GM21825 (cell line): Measurements from ENCODE around the gene ITPKB.
"Not testable (repeated sequence)": the region's sequence is repeated elsewhere in the genome, so short reads cannot be mapped to it uniquely, and the experiment has no call there.

Experiments
- ATAC-seq: cut with Tn5 transposase; IDR thresholded peaks from one replicate; pipeline ENCODE4 v1.9.1; 2021; ENCODE audit warnings: mild to moderate bottlenecking, moderate library complexity; ENCODE audit not compliant: unreplicated experiment

ITPKB gene

DNA sequence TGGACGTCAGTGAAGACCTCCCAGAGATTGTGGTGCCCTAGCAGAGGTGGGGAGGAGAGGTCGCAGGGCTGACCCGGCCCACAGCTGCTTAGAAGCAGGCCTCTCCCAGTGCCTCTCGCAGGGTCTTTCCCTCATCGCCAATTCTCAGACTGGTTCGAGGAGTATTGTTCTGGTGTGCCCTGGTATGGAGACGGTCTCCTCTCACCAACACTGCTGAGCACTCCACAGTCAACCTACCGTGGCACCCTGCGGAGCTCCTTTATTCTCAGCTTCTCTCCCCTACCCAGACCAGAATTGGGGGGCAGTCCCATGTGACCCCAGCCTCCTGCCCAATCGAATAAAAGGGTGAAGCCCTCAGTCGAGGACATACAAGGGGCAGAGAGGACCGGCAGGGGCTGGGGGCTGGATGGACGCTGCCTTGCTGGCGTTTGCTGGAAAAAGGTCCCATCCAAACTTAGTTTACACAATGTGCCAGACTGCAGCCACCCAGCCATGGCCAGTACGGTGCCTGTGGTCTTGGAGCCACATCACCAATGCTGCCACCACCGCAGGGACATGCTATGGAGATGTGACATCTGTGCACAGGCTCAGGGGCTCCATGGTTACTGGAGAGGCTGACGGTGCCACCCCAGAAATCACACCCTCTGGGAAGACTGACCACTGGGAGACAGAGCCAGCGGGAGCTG is 109.7 kb downstream of the ITPKB start:
- no peak for ATAC-seq

DNA sequence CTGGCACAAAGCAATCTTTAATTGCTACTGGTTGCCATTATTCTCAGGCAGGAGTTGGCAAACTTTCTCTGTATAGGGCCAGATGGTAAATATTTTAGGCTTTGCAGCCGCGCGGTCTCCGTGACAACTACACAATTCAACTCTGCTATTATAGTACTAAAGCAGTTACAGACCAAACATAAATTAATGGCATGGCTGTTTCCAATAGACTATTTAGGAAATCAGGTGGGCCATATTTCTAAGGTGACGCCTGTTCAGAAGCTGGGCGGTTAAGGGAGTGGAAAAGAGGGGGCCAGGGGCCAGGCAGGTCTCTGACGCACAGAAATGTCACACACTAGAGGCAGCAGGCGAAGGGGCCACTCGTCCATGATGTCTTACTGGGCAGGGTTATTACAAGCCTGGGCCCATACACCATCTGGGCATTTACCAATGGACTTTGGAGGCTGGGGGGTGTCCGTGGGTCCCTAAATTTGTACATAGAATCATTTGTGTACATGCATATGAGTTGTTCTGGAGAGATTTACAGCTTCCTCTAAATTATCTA is 110.4 kb downstream of the ITPKB start:
- no peak for ATAC-seq

DNA sequence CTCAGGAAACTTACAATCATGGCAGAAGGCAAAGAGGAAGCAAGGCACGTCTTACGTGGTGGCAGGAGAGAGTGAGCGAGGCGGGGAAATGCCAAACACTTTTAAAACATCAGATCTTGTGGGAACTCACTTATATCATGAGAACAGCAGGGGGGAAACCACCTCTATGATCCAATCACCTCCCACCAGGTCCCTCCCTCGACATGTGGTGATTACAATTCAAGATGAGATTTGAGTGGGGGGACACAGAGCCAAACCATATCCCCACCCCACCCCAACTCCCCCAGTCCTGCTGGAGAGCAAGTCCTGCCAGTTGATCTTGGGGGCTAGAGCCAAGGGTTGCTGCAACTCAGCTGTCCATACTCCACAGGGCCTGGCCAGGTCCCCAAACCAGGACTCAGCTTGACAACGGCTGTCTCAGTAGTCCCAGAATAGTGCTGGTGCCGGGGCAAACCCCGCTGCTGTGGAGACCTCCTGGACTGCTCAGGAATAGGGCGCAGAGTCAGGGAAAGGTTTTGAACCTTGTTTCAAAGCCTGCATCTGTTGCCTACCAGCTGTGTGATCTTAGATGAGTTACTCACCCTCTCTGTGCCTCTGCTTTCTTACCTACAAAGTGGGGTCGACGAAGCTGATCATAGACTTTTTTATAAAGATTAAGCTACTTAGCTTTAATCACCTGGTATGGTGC is 111.0 kb downstream of the ITPKB start:
- no peak for ATAC-seq

DNA sequence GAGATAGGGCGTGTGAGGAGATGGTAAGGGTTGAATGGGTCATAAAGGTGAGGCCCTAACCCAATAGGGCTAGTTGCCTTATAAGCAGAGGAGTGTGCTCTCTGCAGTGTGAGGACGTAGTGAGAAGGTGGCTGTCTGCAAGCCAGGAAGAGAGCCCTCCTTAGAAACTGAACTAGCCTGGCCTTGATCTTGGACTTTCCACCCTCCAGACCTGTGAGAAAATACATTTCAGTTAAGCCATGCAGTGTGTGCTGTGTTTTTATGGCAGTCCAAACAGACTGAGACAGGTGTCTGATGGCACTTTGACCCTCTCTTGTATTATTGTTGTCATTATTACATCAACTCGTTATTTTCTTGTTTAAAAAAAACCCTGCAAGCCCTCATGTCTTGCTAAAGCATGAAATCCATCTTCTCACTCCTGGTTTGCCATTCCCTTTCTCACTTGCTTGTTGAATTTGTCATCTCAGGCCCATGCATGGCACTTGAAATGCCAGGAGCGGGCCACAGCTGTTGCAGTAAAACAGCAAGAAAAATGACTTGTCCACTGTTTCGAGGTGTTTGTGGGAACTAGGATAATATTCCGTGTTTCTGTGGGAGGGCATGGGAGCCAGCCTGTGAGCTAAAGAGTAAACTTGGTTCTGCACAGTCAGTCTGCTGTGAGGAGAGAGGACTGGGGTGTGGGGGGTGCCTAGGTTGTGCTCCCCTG is 111.9 kb downstream of the ITPKB start:
- ATAC-seq = no peak

DNA sequence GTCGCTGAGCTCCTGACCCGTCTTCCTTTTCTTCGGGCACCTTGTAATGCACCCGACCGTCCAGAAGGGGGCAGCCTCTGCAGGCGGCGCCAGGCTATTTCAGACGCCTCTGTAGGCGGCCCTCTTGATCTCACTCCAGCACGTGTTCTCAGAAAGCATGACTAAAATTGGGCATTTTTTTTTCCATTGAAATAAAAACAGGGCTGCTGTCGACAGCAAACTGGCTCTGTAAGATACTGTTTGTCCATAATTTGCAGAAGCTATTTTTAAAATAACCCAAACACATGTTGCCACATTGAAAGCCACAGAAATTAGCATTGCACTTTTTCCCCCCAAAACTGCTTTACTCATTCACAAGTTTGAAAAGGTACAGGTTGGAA is 112.5 kb downstream of the ITPKB start:
- peak; percentile 67 for ATAC-seq

DNA sequence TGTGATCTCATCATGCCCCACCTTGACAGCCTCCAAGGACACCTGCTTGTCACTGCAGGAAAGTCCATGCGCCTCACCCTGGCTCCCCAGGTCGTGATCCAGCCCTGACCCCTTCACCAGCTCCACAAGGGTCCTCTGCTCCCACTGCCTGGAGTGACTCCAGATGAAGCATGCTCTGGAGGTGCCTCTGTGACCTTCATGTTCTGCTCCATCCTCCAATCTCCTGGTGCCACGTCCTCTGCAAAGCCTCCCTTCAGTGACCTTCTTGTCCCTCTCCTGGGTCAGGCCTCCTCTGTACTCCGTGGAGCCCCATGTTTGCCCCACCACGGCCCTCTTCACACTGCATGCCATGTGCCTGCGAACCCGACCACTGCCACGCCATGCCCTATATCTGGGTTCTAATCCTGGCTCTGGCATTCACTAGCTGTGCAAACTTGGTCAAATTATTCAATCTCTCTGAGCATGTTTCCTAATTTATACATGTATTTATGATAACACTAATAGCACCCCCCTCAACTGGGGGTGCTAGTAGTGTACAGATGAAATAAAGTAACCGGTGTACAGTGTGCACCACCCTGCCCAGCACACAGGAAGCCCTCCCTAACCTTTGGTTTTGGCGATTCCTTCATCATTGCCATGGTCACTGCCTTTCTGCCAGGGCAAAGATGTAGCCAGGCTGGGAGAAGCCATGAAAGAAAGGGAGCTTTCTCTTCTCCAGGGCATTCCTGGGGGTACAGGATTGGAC is 113.1 kb downstream of the ITPKB start:
- ATAC-seq = peak; percentile 9

DNA sequence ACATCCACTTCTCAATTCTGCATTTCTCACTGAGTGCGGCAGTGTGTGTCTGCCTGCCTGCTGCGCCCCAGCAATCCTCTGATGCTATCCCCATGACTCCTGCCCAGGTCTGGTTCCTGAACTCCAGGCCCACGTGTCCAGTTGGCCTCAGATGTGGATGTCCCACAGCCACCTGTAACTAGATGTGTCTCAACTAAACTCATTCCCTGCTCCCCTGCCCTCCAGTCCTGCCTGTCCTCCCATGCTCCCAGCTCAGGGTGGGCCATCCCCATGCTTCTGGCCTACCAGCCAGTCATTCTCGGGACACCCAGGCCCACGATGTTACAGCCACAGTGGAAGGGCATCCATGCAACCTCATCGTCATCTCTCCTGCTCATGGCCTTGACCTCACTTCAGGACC is 113.8 kb downstream of the ITPKB start:
- ATAC-seq = no peak

DNA sequence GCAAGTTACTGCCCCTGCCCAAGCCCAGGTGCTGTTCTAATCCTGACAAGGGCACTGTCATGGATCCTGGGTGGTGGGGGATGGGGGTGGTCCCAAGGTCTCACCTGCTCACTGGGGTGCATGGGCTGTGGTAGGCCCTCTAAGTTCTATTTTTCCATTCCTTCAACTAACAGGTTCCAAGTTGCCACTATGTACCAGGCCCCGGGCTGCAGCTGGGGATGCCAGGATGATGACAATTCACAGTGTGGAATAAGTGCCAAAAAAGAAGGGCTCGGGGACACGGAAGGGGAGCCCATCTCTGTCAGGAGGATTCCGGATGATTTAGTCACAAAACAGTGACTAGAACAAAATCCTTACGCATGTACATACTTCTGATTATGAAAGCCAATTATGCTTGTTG is 114.6 kb downstream of the ITPKB start:
- no peak for ATAC-seq

DNA sequence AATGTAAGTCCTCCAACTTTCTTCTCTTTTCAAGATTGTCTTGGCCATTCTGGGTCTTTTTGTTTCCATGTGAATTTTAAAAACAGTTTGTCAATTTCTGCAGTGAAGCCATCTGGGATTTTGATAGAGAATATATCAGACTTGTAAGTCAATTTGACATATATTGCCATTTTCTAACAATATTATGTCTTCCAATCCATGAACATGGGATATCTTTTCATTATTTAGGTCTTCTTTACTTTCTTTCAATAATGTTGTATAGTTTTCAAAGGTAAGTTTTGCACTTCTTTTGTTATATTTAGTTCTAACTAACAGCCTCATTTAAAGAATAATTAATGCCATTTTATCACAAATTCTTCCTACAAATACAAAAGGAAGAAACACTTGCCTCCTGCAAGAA is 117.1 kb downstream of the ITPKB start:
- ATAC-seq = no peak

DNA sequence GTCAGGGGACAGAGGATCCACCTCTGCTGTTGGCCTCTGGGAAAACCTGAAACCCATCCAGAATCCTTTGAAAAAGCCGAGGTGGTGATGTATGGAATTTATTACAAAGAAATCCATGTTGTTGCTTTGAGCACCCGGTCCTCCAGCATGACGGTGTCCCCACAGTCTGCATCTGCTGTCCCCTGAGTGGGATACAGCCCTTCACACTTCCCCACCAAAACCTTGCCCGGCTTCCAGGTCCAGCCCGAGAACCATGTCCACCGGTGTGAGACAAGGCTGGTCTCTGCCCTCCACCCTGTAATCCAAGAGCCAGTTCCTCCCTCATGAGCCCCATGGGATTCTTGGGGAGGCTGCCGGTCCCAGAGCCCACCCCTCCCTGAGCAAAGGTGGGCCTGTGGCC is 120.1 kb downstream of the ITPKB start:
- no peak for ATAC-seq

DNA sequence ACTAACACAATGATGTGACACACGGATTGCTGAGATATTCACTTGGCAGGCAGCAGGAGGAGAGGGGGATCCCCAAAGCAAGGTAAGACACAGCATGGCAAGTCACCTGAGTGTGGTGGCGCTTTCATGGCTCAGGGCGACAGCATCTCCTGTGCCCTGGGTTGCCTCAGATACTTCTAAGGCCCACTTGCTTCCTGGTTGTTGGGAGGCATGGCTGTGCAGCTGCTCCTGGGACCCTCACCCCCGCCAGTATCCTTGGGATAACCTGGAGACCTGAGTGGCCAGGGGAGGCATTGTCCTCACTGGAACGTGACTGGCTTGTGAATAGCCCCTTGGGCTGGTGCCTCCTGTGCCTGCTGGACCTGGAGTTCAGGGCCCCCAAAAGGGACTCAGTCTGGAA is 120.7 kb downstream of the ITPKB start:
- ATAC-seq = no peak

DNA sequence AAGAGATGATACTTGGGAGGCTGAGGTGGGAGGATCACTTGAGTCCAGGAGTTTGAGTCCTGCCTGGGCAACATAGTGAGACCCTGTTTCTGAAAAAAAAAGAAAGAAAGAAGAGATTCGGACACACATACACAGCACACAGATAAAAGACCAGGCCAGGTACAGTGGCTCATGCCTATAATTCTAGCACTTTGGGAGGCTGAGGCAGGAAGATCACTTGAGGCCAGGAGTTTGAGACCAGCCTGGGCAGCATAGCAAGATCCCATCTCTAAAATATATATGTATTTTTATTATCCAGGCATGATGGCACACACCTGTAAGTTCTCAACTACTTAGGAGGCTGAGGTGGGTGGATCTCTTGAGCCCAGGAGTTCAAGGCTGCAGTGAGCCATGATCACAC is 121.4 kb downstream of the ITPKB start:
- not testable (repeated sequence) for ATAC-seq

DNA sequence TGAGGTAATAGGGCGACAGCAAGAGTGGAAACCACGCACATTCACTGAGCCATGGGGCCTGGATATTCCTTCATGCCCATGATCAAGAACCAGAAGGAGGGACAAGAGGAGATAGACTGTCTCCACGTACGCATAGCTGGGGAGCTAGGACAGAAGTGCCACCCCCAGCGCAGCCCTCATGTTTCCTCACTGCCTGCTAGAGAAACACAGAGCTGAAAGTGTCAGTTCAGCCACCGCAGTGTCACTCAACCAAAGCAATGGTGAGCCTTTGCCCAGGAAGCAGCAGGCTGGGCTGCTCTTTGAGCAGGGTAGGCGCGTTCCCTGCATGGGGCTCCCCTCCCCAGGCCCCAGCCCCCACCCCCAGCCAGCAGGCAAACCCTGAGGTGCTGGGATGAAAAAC is 122.0 kb downstream of the ITPKB start:
- no peak for ATAC-seq

DNA sequence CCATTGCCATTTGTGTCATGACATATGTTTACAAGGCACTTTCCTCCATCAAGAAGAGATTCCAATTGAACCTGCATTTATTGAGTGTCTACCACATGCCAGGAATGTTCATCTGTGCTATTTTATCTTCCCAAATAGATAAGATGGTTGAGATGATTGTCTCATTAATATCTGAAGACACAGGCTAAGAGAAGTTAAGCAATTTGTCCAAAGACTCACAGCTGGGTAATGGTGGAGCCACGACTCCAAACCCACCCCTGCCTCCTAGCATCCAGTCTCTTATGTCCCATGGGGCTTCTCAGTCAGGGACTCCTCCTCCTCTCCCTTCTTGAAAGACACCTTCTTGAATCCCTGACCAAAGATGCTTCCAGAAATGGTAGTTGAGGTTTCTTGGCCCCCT is 122.4 kb downstream of the ITPKB start:
- no peak for ATAC-seq

DNA sequence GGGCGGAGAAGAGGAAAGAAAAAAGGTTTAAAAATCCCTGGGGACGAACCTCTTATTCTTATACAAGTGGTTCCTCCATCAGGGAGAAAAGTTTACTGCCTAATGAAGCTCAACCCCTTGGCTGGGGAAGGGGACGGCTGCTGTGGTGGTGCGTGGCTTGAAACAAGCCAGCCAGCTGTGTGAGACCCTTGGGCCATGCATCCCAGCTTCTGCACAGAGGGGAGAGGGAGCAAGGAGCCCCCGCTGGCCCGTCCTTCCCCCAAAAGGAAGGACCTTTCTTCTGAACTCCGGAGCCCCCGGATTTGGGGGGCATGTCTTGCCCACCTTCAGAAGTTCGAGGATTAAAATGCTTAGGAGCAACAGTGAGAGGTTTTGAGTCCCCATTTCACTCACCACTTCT is 123.2 kb downstream of the ITPKB start:
- ATAC-seq = no peak

DNA sequence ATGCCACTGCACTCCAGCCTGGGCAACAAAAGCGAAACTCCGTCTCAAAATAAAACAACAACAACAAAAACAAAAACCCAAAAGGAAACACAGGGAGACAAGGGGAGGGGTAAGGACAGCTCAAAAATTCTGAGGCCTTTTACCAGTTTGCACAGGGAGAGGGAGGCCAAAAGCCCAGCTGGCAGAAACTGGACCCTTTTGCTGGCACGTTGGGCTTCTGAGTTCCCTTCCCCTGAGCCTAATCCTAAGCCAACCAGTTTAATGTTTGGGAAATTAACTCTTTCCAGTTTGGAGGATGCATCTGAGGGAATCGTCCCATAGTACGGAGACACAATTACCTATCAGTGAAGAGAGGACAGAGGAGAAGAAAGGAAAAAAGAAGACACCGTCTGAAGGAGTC is 127.1 kb downstream of the ITPKB start:
- not testable (repeated sequence) for ATAC-seq

DNA sequence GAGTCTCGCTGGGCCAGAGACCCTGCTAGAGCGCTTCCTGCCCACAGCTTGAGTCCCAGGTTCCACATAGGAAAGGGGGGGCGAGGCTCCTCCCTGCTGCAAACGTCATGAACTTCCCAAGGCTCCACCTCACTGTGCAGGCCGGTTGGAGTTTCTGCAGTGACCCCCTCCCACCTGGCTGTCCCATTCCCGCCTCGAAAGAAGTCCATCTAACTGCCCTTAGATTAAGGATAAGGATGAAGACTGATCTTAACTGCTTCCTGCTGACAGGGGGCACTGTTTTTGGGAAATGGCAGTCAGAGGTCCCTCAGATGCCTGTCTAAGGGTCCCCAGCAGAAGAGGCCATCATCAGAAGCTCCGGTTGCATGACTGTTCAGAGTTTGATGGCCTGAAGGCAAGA is 127.8 kb downstream of the ITPKB start:
- no peak for ATAC-seq

DNA sequence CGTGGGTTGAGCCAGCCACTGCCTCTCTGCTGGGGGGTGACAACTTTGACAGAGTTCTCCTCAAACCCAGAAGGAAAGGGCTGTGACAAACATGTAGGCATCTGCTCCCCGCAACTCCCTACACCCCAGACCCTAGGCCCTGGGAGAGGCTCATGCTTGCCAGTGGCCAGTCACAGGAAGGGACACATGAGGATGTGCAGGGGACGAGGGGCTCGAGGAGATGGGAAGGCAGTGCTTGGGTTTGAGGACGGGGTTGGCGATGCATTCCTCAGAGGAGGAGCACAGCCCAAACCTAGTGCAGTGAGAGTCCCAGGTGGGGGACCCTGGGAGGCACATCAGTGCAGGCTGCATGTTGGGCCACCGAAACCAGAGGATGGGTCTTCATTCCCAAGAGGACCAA is 128.4 kb downstream of the ITPKB start:
- ATAC-seq = no peak

DNA sequence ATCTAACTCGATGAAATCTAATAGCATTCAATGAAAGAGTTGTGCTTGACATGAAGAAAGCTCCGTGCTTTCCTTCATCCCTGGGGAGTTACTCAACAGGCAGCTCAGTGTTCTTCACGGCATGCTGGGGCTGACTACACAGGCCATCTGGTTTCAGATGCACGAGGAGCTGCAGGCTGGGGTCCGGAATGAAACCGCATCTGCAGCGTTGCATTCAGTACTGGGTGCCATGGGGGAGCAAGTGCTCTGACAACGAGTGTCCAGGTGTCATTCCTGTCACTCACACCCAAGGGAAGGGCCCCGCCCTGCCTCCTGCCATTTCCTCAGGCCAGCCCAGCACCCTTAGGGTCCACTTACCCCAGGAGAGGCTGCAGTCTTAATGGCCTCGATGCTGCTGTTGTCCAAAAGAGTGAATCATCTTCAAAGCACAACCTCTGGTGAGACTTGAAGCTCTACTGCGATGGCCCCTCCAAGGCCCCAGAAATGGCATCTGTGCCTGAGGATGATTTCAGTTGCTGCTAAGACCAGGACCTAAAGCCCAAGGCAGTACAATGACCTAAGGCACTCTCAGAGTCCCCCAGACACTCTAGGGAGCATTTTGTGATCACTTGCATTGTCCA is 129.1 kb downstream of the ITPKB start:
- ATAC-seq = no peak

DNA sequence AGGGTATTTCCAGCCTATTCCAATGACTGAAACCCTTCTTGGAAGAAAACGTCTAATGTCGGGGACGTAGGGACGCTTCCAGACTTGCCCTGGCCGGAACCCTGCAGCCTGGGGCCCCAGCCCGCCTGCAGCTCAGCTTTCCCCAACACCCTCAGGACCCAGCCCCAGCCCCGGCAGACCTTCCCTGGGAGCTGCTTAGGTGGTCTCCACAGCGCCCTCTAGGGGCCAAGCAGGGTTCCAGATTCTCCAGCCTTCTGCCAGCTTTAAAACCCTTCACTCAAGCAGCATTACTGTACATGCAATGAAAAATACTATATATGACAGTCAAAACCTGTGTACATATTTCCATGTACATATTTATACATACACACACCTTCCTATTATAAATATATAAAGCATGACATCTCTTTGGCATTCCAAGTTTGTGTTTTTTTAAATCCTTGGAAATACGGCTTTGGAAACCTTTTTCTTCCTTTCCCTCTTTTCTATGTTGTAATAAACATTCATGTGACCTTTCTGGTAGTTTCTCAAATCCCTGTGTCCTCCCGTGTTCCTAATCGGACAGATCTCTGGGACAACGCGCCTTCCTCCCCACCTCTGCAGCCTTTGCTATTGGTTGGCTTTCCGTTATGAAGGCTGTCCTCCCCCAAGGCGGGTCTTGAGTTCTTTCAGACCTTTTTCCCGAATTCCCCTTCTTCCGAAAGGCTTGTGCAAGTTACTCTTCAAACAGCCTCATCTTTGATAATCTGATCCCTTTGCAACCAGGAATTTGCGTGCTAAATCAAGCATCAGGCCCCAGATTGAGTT is 130.2 kb downstream of the ITPKB start:
- no peak for ATAC-seq
